Neural progenitor cell (in vitro differentiated cells): ENCODE data around the gene SIAH2.

Experiments used
- EZH2 ChIP-seq: fragments of 200-600 bp; sonication (generic); IDR thresholded peaks from 2 replicates; pipeline ENCODE4 v1.6.1; 2017; ENCODE audit warnings: antibody characterized with exemption, mild to moderate bottlenecking, moderate library complexity
- EZH2phosphoT487 ChIP-seq: fragments of 200-600 bp; sonication (generic); IDR thresholded peaks from 2 replicates; pipeline ENCODE4 v1.6.1; 2017; ENCODE audit warnings: antibody characterized with exemption
- TF ChIP-seq, protein P1 (sequence below): fragments of 200-600 bp; sonication (generic); IDR thresholded peaks from 2 replicates; pipeline ENCODE4 v1.5.1; 2017; ENCODE audit warnings: antibody characterized with exemption, mild to moderate bottlenecking

DNA sequence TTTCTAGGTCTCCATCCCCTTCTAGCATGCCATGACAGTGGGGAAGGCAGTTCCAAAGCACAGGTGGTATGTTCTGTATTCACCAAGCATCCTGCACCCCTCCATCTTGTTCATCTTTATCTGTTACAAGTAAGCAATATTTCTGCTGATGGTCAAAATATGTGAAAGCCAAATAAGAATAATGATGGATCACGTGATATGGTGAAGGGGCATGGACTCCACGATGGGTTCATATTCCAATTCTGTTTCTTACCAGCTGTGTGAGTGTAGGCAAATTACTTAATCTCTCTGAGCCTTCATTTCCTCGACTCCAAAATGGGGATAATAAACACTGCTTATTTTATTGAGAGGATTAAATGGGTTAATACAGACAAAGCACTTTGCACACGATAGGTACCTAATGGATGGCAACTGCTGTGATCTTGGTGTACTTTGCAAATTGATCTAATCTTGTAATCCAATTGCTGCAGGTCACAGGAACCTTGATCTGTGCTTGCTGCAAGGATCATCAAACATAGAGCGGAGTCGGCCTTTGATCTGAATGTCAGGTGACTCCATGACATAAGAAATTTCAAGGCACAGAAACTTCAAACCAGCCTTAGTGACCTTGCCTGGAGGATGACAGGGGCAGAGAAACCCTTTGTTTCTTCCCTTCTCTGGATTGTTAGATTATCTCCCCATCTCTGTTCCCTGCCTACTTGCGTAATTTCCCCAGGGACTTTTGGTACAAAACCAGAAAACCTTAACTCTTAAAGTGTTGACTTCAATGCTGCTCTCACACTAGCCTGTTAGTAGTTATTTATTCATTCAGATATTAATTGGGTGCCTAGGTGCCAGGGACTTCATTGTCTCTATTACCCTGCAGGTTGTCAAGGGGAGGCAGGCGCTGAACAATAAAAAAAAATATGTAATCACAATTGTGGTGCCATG is 25.8 kb downstream of the SIAH2 start:
- TF ChIP-seq, protein P1, sequence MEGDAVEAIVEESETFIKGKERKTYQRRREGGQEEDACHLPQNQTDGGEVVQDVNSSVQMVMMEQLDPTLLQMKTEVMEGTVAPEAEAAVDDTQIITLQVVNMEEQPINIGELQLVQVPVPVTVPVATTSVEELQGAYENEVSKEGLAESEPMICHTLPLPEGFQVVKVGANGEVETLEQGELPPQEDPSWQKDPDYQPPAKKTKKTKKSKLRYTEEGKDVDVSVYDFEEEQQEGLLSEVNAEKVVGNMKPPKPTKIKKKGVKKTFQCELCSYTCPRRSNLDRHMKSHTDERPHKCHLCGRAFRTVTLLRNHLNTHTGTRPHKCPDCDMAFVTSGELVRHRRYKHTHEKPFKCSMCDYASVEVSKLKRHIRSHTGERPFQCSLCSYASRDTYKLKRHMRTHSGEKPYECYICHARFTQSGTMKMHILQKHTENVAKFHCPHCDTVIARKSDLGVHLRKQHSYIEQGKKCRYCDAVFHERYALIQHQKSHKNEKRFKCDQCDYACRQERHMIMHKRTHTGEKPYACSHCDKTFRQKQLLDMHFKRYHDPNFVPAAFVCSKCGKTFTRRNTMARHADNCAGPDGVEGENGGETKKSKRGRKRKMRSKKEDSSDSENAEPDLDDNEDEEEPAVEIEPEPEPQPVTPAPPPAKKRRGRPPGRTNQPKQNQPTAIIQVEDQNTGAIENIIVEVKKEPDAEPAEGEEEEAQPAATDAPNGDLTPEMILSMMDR: no peak
- TF ChIP-seq EZH2 (no peak), EZH2phosphoT487 (no peak)
